Measurements from ENCODE around the gene PPHLN1. TPM values are rescaled to one million over a fixed set of nuclear protein-coding genes. Genes with fewer than 3 reads are reported as not detected.
"Not testable (repeated sequence)": the region's sequence is repeated elsewhere in the genome, so short reads cannot be mapped to it uniquely, and the experiment has no call there.

Gene PPHLN1
- polyA plus RNA-seq, 1 donor: 54.2 TPM

DNA sequence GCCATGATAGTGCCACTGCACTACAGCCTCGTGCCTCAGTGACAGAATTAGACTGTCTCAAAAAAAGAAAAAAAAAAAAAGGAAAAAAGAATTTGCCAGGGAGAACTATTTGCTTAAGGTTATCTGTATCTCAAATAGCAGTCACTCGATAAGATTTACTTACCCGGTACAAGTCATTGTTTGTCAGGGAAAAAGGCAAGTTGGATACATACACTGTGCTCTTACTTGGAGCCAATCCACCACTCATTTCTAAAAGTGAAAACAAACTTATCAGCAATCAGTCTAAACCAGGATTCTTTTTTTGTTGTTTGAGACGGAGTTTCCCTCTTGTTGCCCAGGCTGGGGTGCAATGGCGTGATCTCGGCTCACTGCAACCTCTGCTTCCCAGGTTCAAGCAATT lies 2.1 kb upstream of the PPHLN1 start:
- no peak for DNase-seq

- no peak for DNase-seq
These were observed 678 bp upstream of the PPHLN1 start for GRCh38 chr12:42325326-42325652.

DNA sequence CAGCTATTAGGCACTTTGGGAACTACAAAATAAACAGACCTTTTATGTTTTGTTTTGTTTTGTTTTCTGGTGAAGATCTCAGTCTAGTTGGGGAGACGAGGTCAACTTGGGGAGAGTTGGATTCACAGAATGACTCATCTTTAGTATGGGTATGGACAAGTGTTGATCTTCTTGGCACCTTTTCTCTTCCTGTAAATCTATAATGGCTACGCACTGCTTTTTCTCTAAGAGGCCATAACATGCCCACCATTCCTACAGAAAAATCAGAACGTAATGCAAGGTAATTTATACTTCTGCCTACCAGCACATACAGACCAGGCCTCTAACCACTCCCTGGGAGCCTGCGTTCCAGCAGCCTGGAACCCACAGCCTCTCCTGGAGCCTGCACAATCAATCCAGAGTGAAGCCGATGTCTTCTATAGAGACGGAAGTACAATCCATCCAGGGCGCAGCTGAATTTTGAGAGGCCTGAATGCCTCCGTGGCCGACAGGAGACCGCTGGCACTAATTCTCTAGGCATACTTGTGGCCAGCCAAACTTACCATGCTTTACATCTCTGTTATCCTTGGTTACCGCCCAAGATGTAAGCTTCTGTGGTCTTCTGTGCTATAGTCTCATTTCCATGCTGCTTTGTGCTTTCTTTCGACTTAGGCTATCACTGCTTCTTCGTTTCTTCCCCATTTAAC lies 717 bp downstream of the PPHLN1 start:
- peak; percentile 27 for DNase-seq

DNA sequence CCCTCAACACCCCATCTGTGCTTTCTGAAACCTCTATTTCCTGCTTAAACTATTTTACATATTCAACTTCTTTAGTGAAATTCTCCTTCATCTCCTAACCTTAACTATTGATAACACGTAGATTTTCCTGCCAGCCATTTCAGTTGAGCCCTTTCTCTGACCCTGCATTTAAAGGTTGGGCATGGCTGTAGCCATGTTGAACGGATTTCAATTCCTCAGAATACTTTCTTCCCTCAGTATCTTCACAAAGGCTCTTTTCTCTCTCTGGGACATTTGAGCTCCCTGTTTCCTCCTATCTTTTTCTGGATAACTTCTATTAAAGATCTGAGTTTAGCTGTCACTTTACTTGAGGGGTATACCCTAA lies 1.2 kb downstream of the PPHLN1 start:
- no peak for DNase-seq

DNA sequence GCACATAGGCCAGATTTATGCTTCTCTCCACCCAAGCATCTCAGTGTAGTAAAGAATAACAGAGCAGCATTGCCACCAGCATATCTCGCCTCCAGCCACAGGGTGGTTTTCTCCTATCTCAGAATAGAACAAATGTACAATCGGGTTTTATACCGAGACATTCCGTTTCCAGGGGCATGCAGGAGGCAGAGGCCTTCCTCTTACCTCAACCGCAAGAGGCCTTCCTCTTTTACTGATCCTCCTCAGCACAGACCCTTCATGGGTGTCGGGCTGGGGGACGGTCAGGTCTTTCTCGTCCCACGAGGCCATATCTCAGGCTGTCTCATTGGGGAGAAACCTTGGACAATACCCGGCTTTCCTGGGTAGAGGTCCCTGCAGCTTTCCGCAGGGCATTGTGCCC lies 4.1 kb downstream of the PPHLN1 start:
- DNase-seq: not testable (repeated sequence)

DNA sequence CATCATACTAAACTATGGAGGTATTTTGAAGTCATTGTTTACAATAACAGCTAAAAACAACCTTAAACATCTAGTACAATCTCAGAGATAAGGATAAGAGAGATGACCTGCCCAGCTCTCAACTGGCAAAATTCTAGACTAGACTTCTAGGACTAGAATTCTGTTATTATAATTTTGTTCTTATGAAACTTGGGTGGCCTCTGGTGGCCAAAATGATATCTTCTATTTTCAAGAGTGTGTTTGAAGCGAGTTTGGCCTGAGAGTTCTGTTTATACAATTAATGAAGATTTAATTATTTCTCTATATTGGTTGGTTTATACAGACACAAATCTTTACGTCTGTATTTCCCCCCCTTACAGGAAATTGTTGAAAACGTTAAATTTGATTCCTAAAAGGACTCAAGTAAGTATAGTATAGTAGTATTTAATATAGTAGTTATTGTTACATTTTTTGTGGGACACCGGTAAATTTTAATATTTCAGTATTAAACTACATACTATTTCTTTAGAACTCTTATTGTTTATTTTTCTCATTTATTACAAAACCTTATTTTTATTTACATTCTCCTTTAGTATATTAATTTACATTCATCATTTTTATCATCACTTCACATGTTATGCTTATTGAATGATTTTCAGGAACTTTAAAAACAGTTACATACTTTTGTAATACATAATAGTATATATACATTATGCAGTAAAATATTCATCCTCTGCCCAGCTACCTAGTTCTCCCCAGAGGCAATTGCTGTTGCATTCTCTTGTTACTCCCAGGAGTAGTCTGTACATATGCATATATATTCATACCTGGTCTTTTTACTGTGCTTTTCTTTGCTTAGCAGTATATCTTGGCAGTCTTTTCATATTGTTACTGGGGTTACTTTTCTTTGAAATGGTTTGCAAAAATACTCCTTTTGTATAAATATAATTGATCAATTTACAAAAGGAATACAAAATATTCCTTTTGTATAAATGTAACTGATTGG lies 6.6 kb downstream of the PPHLN1 start:
- DNase-seq: peak; percentile 17

GRCh38 chr12:42336286-42336685 lies 10.3 kb downstream of the PPHLN1 start:
- DNase-seq: no peak

DNA sequence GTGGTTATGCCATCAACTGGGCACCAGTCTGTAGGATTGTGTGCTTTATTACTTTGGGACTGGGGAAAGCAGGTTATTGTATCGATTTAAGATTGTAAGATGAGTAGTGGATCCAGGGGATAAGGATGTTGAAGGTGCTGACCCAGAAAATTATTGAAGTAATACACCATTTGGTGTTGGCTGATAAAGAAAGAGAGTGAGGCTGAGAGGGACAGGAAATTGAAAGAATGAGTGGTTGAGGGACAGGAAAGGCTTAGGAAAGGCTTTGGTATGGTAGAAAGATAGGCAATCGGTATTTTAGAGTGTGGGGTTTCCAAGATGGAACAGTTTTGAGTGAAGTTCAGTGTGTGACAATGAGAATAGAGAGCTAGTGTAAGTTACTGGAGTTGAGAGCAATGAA lies 12.3 kb downstream of the PPHLN1 start:
- DNase-seq: no peak

DNA sequence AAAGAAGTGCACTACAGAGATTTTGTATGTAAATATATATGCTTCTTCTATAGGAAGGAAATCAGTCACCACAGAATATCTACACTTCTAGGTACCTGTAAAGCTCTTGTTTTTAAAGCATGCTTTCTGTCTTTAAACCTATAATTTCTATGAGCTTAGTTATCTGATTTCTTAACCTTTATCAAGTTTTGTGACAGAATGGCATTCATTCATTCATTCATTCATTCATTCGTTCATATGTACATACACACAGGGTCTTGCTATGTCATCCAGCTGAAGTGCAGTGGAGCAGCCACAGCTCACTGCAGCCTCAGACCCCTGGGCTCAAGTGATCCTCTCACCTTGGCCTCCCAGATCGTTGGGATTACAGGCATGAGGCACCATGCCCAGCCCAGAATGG lies 16.1 kb downstream of the PPHLN1 start:
- no peak for DNase-seq

DNA sequence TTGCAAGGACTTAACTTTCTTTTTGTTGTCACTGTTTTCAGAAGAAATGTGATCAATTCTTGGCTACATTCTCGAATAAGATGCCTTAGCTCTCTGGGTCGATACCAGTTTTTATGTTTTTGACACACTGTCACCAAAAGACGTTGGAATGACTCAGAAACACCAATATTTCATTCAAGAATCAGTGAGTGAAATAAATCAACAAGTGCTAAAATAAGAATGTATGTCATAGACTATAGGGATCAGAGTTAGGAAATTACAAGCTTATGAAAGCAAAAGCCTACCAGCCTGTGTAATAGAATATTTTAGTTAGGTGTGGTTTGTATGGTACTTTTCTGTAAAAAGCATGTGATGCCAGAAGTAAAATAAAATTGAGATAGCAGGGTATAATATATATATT lies 17.8 kb downstream of the PPHLN1 start:
- no peak for DNase-seq

DNA sequence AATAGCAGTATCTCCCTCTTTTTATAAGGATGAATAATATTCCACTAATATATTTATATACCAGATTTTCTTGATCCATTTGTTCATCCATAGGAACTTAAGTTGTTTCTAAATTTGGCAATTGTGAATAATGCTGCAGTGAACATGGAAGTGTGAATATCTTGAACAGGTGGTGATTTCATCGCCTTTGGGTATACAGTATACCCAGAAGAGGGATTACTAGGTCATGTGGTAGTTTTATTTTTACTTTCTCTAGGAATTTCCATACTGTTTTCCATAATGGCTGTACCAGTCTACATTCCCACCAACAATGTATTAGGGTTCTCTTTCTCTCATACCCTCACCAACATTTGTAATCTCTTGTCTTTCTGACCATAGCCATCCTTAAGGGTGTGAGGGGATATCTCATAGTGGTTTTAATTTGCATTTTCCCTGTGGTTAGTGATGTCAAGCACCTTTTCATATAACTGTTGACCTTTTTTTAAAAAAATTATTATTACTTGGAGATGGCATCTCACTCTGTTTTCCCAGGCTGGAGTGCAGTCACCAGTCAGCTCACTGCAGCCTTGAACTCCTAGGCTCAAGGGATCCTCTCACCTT lies 20.5 kb downstream of the PPHLN1 start:
- no peak for DNase-seq

DNA sequence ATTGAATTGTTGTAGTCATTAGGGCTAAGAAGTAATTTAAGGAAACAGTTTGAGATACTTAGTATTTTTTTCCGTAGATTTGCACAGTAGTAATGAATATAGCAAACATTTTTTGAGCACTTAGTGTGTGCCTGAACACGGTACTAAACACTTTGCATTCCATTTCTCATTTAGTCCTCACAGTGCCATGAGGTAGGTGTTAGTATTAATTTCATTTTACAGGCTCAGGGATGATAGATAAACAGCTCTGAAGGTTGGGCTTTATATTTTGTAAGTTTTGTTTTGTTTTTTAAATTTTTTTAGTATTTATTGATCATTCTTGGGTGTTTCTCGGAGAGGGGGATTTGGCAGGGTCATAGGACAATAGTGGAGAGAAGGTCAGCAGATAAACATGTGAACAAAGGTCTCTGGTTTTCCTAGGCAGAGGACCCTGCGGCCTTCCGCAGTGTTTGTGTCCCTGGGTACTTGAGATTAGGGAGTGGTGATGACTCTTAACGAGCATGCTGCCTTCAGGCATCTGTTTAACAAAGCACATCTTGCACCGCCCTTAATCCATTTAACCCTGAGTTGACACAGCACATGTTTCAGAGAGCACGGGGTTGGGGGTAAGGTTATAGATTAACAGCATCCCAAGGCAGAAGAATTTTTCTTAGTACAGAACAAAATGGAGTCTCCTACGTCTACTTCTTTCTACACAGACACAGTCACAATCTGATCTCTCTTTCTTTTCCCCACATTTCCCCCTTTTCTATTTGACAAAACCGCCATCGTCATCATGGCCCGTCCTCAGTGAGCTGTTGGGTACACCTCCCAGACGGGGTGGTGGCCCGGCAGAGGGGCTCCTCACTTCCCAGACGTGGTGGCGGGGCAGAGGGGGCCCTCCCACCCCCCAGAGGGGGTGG lies 23.4 kb downstream of the PPHLN1 start:
- DNase-seq: not testable (repeated sequence)

- DNase-seq: not testable (repeated sequence)
These were observed 24.0 kb downstream of the PPHLN1 start for GRCh38 chr12:42350021-42350407.

DNA sequence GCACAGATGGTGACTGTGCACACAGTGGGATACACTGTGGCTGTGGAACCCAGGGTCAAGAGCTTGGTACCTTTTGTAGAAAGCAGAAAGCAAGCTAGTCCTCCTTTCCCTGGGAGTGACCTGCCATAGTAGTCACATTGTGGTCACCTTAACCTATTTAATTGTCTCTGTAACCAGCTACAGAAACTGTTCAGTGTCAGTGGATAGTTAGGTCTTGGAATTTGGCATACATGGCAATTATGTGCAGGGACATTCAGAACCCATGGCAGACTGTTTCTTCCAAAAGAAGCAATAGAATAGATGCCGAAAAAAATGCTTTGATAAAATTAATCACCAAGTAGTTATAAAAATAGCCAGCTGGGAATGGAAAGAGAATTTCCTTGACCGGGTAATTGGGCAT lies 30.4 kb downstream of the PPHLN1 start:
- no peak for DNase-seq

GRCh38 chr12:42360747-42361403 lies 34.9 kb downstream of the PPHLN1 start:
- DNase-seq: no peak

GRCh38 chr12:42361909-42362646 lies 36.1 kb downstream of the PPHLN1 start:
- no peak for DNase-seq

- DNase-seq: no peak
These were observed 36.8 kb downstream of the PPHLN1 start for GRCh38 chr12:42362647-42363260.

DNA sequence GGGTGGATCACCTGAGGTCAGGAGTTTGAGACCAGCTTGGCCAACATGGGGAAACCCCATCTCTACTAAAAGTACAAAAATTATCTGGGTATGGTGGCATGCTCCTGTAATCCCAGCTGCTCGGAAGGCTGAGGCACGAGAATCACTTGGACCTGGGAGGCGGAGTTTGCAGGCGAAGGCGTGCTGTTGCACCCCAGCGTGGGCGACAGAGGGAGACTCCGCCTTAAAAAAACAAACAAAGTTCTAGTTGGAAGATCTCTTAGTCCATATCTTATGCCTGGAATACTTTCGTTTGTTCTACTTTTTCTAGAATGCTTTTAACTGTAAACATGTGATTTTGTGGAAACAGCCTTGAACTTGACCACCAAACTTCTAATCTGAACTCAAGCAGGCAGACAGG lies 38.7 kb downstream of the PPHLN1 start:
- no peak for DNase-seq

DNA sequence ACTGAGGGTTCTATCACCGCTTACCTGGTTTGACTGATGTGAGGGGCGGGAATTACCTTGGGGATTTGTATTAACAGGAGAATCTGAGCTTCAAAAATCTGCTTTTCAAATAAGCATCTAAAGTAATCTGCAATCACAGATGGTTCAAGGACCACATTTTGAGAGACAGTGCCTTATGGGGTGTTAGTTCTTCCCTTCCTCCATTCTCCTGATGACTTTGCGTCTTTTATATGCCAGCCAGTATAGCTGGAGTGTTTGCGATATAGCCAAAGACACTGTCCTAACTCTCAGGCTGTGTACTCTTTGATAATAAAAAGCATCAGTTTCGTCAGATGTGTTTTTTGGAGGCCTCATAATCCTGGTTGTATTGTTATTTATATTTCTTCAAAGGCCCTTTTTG lies 39.5 kb downstream of the PPHLN1 start:
- DNase-seq: no peak

DNA sequence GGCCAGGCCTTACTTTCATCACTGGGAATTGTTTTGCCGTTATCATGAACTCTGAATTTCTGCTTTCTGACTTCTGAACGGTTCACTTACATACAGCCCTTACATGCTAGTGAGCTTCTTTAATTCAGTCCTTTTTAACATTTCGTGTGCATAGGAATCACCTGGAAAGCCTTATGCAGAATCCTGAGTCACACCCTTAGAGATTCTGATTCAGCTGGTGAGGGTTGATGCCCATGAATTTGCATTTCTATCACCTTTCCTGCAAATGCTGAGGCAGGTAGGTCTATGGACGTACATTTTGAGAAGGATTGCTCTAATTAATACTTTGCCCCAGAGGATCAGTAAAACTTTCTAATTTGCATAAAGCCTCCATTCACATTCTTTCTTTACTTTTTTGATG lies 44.0 kb downstream of the PPHLN1 start:
- DNase-seq: no peak

Measured in hindlimb muscle (tissue), 1 donor.